GM12801 (cell line): ENCODE measurements around the gene PSMD3.

Experiments used
- TF ChIP-seq, protein P1 (sequence below): IDR thresholded peaks from one replicate; pipeline ENCODE4 v1.5.1; 2011; ENCODE audit warnings: control low read depth; ENCODE audit not compliant: insufficient read length; ENCODE audit errors: extremely low read depth

Gene PSMD3

DNA sequence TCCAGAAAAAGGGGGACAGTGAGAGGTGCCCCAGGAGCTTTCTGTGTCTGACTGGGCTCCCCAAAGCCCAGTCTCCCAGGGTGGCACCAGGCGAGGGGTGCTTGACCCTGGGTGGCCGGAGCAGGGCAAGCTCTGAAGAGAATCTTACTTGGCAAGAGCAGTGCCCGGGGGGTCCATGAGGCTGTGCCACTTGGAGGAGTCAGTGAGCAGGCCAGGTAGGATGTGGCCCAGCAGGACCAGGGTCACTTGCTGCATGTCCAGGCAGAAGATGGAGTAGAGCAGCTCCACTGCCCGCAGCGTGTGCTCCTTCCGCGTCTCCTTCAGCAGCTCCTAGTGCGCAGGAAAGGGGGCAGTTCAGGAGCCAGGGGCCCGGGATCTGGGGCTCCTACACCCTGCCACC is 41.9 kb downstream of the PSMD3 start:
- TF ChIP-seq, protein P1, sequence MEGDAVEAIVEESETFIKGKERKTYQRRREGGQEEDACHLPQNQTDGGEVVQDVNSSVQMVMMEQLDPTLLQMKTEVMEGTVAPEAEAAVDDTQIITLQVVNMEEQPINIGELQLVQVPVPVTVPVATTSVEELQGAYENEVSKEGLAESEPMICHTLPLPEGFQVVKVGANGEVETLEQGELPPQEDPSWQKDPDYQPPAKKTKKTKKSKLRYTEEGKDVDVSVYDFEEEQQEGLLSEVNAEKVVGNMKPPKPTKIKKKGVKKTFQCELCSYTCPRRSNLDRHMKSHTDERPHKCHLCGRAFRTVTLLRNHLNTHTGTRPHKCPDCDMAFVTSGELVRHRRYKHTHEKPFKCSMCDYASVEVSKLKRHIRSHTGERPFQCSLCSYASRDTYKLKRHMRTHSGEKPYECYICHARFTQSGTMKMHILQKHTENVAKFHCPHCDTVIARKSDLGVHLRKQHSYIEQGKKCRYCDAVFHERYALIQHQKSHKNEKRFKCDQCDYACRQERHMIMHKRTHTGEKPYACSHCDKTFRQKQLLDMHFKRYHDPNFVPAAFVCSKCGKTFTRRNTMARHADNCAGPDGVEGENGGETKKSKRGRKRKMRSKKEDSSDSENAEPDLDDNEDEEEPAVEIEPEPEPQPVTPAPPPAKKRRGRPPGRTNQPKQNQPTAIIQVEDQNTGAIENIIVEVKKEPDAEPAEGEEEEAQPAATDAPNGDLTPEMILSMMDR, result no peak

DNA sequence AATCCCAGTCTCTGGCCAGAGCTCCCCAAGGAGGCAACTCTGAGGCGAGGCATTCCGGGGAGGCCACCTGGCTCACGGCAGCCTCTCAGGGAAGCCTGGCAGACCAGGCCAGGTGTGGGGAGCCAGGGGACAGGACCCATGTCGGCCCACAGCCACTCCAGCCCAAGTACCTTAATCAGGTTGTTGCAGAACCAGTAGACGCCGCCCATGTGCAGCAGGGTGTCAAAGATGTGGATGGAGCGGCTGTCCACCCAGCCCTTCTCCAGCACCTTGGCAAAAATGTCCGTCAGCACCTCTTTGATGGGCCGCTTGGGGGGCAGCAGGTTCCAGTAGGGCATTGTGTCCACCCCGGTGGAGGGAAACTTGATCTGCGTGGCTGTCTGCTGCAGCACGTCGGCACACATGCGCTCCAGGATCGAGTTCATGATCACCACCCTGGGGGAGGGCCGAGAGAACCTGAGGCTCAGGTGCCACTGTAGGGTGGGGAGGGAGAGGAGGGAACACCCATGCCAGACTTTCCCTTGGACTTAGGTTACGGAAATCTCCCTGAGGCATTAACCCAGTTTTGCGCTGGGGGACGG is 42.4 kb downstream of the PSMD3 start:
- TF ChIP-seq, protein P1, result no peak

DNA sequence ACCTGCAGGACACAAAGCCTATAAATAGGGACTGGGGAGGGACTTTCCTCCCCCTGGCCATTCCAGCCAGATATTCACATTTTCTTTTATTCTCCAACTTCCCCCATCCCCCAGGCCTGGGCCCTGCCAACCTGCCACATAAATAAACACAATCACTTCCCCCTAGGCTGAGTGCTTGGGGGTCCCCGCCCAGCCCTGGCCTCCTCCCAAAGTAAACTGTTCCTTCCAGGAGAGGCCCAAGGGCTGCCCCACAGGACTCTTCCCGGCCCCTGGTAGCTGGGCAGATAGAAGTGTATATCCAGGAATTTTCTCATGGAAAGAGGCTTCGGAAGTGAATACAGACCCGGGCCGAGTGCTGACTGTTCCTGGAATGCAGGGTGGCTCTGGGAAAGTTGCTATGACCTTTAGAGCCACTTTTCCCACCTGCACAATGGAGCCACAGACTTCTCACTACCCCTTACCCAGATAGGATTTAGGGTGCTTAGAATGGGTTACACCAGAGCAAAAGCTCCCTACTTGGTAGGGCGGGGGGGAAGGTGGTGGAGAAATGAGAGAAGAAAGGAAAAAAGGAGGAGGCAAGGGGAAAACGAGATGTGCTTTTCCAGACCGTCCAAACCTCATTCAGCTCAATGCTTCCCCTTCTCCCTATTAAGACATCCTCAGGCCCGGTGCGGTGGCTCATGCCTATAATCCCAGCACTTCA is 43.1 kb downstream of the PSMD3 start:
- TF ChIP-seq, protein P1, result no peak

DNA sequence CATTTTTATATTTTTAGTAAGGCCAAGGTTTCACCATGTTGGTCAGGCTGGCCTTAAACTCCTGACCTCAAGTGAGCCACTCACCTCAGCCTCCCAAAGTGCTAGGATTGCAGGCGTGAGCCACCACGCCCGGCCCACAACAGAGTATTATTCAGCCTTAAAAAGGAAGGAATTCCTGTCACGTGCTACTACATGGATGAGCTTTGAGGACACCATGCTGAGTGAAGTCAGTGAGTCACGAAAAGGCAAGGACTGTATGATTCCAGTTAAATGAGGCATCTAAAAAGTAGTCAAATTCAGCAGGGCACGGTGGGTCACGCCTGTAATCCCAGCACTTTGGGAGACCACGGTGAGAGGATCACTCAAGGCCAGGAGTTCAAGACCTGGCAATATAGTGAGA is 44.3 kb downstream of the PSMD3 start:
- TF ChIP-seq, protein P1, result no peak

DNA sequence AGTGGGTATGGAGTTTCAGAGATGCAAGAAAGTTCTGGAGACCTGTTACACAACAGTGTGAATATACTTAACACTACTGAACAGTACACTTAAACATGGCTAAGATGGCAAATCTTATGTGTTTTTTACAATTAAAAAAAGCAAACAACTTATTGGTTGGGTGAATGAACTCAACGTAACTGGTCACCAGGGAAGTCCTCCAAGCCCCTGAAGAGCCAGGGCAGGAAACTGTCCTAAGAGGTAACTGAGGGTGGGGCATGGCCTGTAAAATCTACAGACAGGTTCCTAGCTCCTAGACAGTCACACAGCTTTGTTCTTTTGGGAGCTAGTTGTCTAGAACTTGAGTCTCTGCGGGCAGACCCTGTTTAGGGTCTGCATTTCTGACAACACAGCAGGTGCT is 45.0 kb downstream of the PSMD3 start:
- TF ChIP-seq, protein P1, result no peak

DNA sequence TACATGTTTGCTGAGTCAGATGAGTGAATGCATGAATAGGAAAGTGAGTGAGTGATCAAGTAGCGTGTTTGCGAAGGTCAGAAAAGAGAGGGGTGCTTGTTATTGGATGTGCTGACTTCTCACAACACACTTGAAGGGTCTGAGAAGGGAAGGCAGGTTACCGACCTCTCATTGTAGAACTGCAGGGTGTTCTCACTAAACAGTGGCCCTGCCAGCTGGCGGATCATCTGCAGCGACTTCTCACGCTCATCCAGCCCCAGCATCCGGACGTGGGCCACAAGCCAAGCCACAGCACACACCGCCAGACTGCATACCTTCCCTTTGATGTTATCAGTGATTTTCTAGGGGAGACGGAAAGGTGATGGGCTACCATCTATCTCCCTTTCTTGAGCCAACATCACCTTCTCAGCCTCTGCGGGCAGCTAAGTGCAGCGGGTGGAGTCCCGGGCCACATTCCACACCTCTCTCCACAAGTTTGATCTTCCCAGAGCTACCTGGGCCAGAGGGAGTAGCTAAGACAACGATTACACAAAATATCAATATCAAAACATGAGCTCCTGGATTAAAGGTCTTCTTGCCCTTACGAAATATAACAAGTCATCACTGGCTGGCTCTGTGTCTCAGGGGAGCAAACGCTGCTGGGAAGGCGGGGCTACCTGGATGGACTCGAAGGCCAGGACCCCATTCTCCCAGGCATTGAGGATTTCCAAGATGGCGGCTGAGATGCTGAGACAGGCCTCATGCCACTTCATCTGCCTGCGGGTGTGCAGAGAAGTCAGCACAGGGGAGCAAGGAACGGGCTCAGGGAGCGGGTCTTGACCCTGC is 45.6 kb downstream of the PSMD3 start:
- TF ChIP-seq, protein P1, result no peak

DNA sequence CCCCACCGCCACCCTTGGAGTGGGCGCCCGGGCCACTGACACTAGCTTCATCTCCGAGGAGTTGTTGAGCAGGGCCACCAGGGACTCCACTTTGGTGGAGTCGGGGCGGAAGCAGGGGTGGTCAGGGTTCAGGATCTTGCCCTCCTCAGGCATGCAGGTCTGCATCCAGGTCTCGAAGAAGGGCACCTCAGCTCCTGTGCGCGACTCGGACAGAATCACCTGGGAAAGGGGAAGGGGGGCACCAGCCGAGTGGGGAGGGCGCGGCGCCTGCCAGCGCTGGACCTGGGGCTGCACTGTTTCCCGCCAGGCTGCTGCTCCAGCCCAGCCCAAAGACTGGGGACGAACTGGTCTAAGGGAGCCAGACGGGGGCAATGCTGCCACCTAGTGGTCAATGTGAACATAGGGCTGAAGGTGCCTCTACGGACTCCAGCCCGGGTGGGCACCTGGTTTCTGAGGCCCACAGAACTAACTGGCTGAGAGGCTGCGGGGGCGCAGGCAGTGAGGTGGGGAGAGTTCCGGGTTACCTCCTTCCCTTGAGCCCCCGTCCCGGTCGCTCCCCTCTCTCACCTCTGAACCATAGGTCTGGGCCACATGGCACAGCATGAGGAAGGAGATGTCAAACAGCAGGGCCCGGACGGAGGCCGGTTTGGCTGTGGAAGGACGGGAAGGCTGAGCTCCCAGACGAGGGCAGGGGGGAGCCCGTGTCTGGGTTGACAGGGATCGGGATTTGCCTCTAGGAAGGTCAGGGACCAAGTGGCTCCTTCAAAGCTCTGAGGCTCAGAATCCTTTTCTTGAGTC is 46.4 kb downstream of the PSMD3 start:
- TF ChIP-seq, protein P1, result no peak
